ENCODE data around the gene SBNO2. TPM values are rescaled to one million over a fixed set of nuclear protein-coding genes. Genes with fewer than 3 reads are reported as not detected.
"Not testable (repeated sequence)": the region's sequence is repeated elsewhere in the genome, so short reads cannot be mapped to it uniquely, and the experiment has no call there.

SBNO2 gene
- total RNA-seq, 1 donor from 2014 or later, result 54.0 TPM

GRCh38 chr19:1116726-1117581 is 57.1 kb downstream of the SBNO2 start:
- intact Hi-C loops (cut with DNase I), result no loop called here
- peaks cover 0 to 73% of the 10 kb centered on the region in 2 donors for H3K36me3 ChIP-seq
- H3K9me3 ChIP-seq, result no peaks in the 10 kb centered on the region
- no peak for DNase-seq (ENCODE audit: extremely low spot score in 2 of 2)
- H3K27me3 ChIP-seq, result no peaks in the 10 kb centered on the region
- peaks cover 20% of the 10 kb centered on the region for H3K4me1 ChIP-seq
- no peak overlapping the region for H3K4me3 ChIP-seq
- TF ChIP-seq POLR2A (IDR thresholded peaks at IDR 0.05) (no peak), CTCF (IDR thresholded peaks at IDR 0.05) (no peak), POLR2AphosphoS5 (IDR thresholded peaks at IDR 0.05; ENCODE audit: insufficient read depth in 1 of 2, low read depth in 1 of 2) (no peak)
- no peak overlapping the region for H3K27ac ChIP-seq

GRCh38 chr19:1115646-1116420 is 58.2 kb downstream of the SBNO2 start:
- Histone ChIP-seq H3K27me3 (no peaks in the 10 kb centered on the region), H3K4me1 (peaks cover 24% of the 10 kb centered on the region), H3K4me3 (no peak overlapping the region), H3K36me3 (peaks cover 0 to 67% of the 10 kb centered on the region in 2 donors), H3K27ac (no peak overlapping the region), H3K9me3 (no peaks in the 10 kb centered on the region)
- intact Hi-C loops (cut with DNase I), result no loop called here
- TF ChIP-seq CTCF (IDR thresholded peaks at IDR 0.05) (no peak), POLR2AphosphoS5 (IDR thresholded peaks at IDR 0.05; ENCODE audit: insufficient read depth in 1 of 2, low read depth in 1 of 2) (no peak), POLR2A (IDR thresholded peaks at IDR 0.05) (no peak)
- DNase-seq (ENCODE audit: extremely low spot score in 2 of 2), result no peak

GRCh38 chr19:1114728-1115127 is 59.3 kb downstream of the SBNO2 start:
- Histone ChIP-seq H3K36me3 (peaks cover 0 to 69% of the 10 kb centered on the region in 2 donors), H3K4me1 (peaks cover 24% of the 10 kb centered on the region)
- not testable (repeated sequence) for H3K9me3 ChIP-seq; H3K27ac ChIP-seq; DNase-seq (ENCODE audit: extremely low spot score in 2 of 2); H3K27me3 ChIP-seq; H3K4me3 ChIP-seq
- intact Hi-C loops (cut with DNase I), result loop anchor here (5.0 kb wide), 2 partner anchors 78 to 128 kb away; partner anchors contain the start of gene ATP5F1D

- no peaks in the 10 kb centered on the region for H3K9me3 ChIP-seq
- H3K4me1 ChIP-seq, result peaks cover 24% of the 10 kb centered on the region
- intact Hi-C loops (cut with DNase I), result loop anchor here (5.0 kb wide), 2 partner anchors 78 to 128 kb away; partner anchors contain the start of gene ATP5F1D
- H3K27ac ChIP-seq, result peak overlapping the region; percentile 84
- DNase-seq (ENCODE audit: extremely low spot score in 2 of 2), result no peak
- no peaks in the 10 kb centered on the region for H3K27me3 ChIP-seq
- no peak overlapping the region for H3K4me3 ChIP-seq
- TF ChIP-seq POLR2AphosphoS5 (IDR thresholded peaks at IDR 0.05; ENCODE audit: insufficient read depth in 1 of 2, low read depth in 1 of 2), result no peak
- peaks cover 0 to 69% of the 10 kb centered on the region in 2 donors for H3K36me3 ChIP-seq
These were observed 60.0 kb downstream of the SBNO2 start for GRCh38 chr19:1113986-1114483.

- intact Hi-C loops (cut with DNase I), result loop anchor here (5.0 kb wide), 2 partner anchors 79 to 129 kb away; partner anchors contain the start of gene ATP5F1D
- Histone ChIP-seq H3K9me3 (no peaks in the 10 kb centered on the region), H3K27ac (peak overlapping the region; percentile 84), H3K36me3 (peaks cover 0 to 66% of the 10 kb centered on the region in 2 donors), H3K4me3 (peak overlapping the region in 1 of 2 donors; percentile 31), H3K27me3 (no peaks in the 10 kb centered on the region), H3K4me1 (peaks cover 24% of the 10 kb centered on the region)
- no peak for DNase-seq (ENCODE audit: extremely low spot score in 2 of 2)
- TF ChIP-seq POLR2AphosphoS5 (IDR thresholded peaks at IDR 0.05; ENCODE audit: insufficient read depth in 1 of 2, low read depth in 1 of 2) (peak; percentile 57 to 79), CTCF (IDR thresholded peaks at IDR 0.05) (peak; percentile 82 to 99 (median 84)), POLR2A (IDR thresholded peaks at IDR 0.05) (no peak)
These were observed 60.8 kb downstream of the SBNO2 start for GRCh38 chr19:1113030-1113985.

Measured in vagina (tissue), 2 donors.